H1 (cell line): ENCODE measurements around the gene COL4A2.

Source experiments
- BACH1 ChIP-seq: IDR thresholded peaks from 2 replicates; pipeline ENCODE4 v1.6.1; 2012; ENCODE audit warnings: low read length, improper control_type of control experiment
- CEBPB ChIP-seq: IDR thresholded peaks from 2 replicates; pipeline ENCODE4 v1.6.1; 2012; ENCODE audit warnings: low read depth, low read length
- CREB1 ChIP-seq: IDR thresholded peaks from 2 replicates; pipeline ENCODE4 v1.6.1; 2012; ENCODE audit warnings: inconsistent platforms
- POLR2AphosphoS5 ChIP-seq: IDR thresholded peaks from 2 replicates; pipeline ENCODE4 v1.6.1; 2011; ENCODE audit warnings: low read depth, low read length
- SIN3A ChIP-seq, 2 experiments: IDR thresholded peaks in 1 of 2; conservative IDR thresholded peaks in 1 of 2; 2 replicates each; pipeline ENCODE4 v1.6.1; 2011 to 2012; ENCODE audit warnings: low read length in 2 of 2, improper control_type of control experiment in 1 of 2, low read depth in 1 of 2, mild to moderate bottlenecking in 1 of 2
- TEAD4 ChIP-seq: IDR thresholded peaks from 2 replicates; pipeline ENCODE4 v1.6.1; 2012; ENCODE audit warnings: low read depth, low read length, inconsistent platforms, mixed read lengths
- YY1 ChIP-seq: IDR thresholded peaks from 2 replicates; pipeline ENCODE4 v1.6.1; 2011; ENCODE audit warnings: low read depth, mild to moderate bottlenecking, low read length
- TF ChIP-seq, protein P1 (sequence below), 3 experiments: IDR thresholded peaks; 1 replicate in 2 of 3; 2 replicates in 1 of 3; pipeline versions ENCODE4 v1.5.1 to v1.6.1; 2011; ENCODE audit warnings: low read length in 3 of 3, mild to moderate bottlenecking in 3 of 3, inconsistent platforms in 2 of 3, low read depth in 1 of 3, moderate library complexity in 1 of 3; ENCODE audit not compliant: insufficient read depth in 1 of 3; ENCODE audit errors: control extremely low read depth in 1 of 3
- TF ChIP-seq, protein P2 (sequence below): IDR thresholded peaks from 2 replicates; pipeline ENCODE4 v1.6.1; 2012; ENCODE audit warnings: inconsistent platforms
- TF ChIP-seq, protein P3 (sequence below): IDR thresholded peaks from 2 replicates; pipeline ENCODE4 v1.6.1; 2012; ENCODE audit warnings: inconsistent platforms

GRCh38 chr13:110380359-110381028, 73.4 kb downstream of the COL4A2 start:
- TF ChIP-seq, protein P1, sequence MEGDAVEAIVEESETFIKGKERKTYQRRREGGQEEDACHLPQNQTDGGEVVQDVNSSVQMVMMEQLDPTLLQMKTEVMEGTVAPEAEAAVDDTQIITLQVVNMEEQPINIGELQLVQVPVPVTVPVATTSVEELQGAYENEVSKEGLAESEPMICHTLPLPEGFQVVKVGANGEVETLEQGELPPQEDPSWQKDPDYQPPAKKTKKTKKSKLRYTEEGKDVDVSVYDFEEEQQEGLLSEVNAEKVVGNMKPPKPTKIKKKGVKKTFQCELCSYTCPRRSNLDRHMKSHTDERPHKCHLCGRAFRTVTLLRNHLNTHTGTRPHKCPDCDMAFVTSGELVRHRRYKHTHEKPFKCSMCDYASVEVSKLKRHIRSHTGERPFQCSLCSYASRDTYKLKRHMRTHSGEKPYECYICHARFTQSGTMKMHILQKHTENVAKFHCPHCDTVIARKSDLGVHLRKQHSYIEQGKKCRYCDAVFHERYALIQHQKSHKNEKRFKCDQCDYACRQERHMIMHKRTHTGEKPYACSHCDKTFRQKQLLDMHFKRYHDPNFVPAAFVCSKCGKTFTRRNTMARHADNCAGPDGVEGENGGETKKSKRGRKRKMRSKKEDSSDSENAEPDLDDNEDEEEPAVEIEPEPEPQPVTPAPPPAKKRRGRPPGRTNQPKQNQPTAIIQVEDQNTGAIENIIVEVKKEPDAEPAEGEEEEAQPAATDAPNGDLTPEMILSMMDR (IDR thresholded peaks at IDR 0.05; ENCODE audit: control extremely low read depth in 1 of 3, insufficient read depth in 1 of 3, low read depth in 1 of 3, low read length in 3 of 3) = no peak
- TF ChIP-seq, protein P2, sequence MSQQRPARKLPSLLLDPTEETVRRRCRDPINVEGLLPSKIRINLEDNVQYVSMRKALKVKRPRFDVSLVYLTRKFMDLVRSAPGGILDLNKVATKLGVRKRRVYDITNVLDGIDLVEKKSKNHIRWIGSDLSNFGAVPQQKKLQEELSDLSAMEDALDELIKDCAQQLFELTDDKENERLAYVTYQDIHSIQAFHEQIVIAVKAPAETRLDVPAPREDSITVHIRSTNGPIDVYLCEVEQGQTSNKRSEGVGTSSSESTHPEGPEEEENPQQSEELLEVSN = no peak
- TF ChIP-seq BACH1 (no peak), POLR2AphosphoS5 (no peak), SIN3A (conservative IDR thresholded peaks at IDR 0.05 in 1 of 2, IDR thresholded peaks at IDR 0.05 in 1 of 2; ENCODE audit: low read depth in 1 of 2, low read length in 2 of 2) (no peak), CREB1 (no peak), YY1 (no peak), TEAD4 (no peak), CEBPB (no peak)
- TF ChIP-seq, protein P3, sequence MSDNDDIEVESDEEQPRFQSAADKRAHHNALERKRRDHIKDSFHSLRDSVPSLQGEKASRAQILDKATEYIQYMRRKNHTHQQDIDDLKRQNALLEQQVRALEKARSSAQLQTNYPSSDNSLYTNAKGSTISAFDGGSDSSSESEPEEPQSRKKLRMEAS = no peak
